Gastroesophageal sphincter (tissue), 4 donors: Measurements from ENCODE around the gene VPS8. TPM values are rescaled to one million over a fixed set of nuclear protein-coding genes. Genes with fewer than 3 reads are reported as not detected.

Source experiments
- ATAC-seq: fragments of 150-250 bp; one replicate; pipeline ENCODE4 v1.9.1; 2016; ENCODE audit warnings: mild to moderate bottlenecking, moderate library complexity
- H3K27ac ChIP-seq, 4 donors: fragments of 200-600 bp; sonication (generic) in 3 of 4; 1 replicate in 3 of 4; 2 replicates in 1 of 4; pipeline ENCODE4 v1.5.1; 2016 to 2019
- H3K27me3 ChIP-seq: fragments of 200-600 bp; sonication (generic); one replicate; pipeline ENCODE4 v1.5.1; 2019
- H3K36me3 ChIP-seq, 2 donors: fragments of 200-600 bp; sonication (generic); one replicate each; pipeline ENCODE4 v1.5.1; 2019; ENCODE audit warnings: control low read depth in 1 of 2
- H3K4me1 ChIP-seq, 3 donors: fragments of 200-600 bp; sonication (generic); 1 replicate in 2 of 3; 2 replicates in 1 of 3; pipeline ENCODE4 v1.5.1; 2016 to 2019; ENCODE audit warnings: control low read depth in 2 of 3
- H3K4me3 ChIP-seq, 2 donors: fragments of 200-600 bp; sonication (generic); one replicate each; pipeline ENCODE4 v1.5.1; 2019; ENCODE audit warnings: mild to moderate bottlenecking in 1 of 2, moderate library complexity in 1 of 2
- H3K9me3 ChIP-seq, 3 donors: fragments of 200-600 bp; sonication (generic); one replicate each; pipeline ENCODE4 v1.5.1; 2017 to 2019; ENCODE audit warnings: control low read depth in 2 of 3
- EP300 ChIP-seq: sonication (generic); formaldehyde crosslinking; IDR thresholded peaks from one replicate; pipeline ENCODE4 v1.6.1; 2017; ENCODE audit warnings: antibody characterized with exemption, mild to moderate bottlenecking
- POLR2A ChIP-seq, 2 donors: fragments of 450-650 bp; IDR thresholded peaks; one replicate each; pipeline ENCODE4 v1.6.1; 2017; ENCODE audit warnings: antibody characterized with exemption in 2 of 2, mild to moderate bottlenecking in 2 of 2, moderate library complexity in 1 of 2
- POLR2AphosphoS5 ChIP-seq: sonication (generic); formaldehyde crosslinking; IDR thresholded peaks from one replicate; pipeline ENCODE4 v1.6.1; 2017; ENCODE audit warnings: antibody characterized with exemption
- WGBS, 2 donors: methylation state at CpG; one replicate each; pipeline ENCODE4 v1.1.5; 2018; ENCODE audit warnings: low coverage in 1 of 2; 5-methylcytosine and 5-hydroxymethylcytosine counted together
- total RNA-seq, 4 donors: library from RNA; depleted of rRNA; stranded (reverse); fragments of >200 nt; gene quantifications; one replicate each; pipeline ENCODE4 v1.1.0, GENCODE V29; 2016
- TF ChIP-seq, protein P1 (sequence below), 4 experiments: fragments of 200-600 bp in 2 of 4; fragments of 450-650 bp in 2 of 4; sonication (generic) in 1 of 4; IDR thresholded peaks; one replicate each; pipeline ENCODE4 v1.5.1; 2017 to 2019; ENCODE audit warnings: antibody characterized with exemption in 4 of 4, mild to moderate bottlenecking in 2 of 4, moderate library complexity in 2 of 4

Gene VPS8
- total RNA-seq, 4 donors from 2014 or later = 27.1 to 72.5 (median 40.8) TPM

DNA sequence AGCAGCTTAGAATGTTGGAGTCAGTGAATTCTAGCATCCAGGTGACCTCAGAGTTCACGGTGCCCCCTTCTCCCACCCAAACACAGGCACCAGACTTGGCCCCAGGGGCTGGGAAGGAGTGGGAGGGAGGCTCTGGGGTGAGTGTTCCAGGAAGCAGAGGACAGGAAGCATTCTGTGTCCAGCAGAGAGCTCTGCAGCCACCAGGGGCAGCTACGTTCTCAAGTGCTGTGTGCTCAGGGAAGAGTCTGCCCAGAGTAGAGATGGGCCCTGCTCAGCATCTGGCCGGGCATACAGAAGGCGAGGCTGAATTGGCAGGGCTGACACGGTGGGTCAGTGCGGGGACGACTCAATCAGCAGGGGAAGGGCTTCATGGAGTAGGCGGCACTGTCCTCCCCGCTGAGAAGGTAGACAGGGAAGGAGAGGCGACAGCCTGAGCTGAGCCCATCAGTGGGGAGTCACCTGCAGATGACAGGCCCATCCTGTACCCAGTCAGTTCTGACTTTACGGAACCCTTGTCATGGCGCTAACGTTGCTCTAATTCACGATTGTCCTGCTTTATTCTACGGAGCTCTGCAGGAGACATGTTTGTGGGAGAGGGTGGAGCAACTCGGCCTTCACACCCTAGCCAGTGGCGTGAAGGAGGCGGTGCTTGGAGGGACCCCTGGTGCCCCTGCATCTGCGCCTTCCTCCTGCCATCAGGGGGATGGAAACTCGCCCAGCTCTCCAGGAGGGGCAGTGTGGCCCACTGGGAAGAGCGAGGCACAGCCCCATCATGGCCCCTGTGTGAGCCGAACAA, 258.7 kb downstream of the VPS8 start:
- H3K4me3 ChIP-seq = no peak overlapping the region
- TF ChIP-seq POLR2A (IDR thresholded peaks at IDR 0.05) (no peak), POLR2AphosphoS5 (no peak), EP300 (no peak)
- TF ChIP-seq, protein P1, sequence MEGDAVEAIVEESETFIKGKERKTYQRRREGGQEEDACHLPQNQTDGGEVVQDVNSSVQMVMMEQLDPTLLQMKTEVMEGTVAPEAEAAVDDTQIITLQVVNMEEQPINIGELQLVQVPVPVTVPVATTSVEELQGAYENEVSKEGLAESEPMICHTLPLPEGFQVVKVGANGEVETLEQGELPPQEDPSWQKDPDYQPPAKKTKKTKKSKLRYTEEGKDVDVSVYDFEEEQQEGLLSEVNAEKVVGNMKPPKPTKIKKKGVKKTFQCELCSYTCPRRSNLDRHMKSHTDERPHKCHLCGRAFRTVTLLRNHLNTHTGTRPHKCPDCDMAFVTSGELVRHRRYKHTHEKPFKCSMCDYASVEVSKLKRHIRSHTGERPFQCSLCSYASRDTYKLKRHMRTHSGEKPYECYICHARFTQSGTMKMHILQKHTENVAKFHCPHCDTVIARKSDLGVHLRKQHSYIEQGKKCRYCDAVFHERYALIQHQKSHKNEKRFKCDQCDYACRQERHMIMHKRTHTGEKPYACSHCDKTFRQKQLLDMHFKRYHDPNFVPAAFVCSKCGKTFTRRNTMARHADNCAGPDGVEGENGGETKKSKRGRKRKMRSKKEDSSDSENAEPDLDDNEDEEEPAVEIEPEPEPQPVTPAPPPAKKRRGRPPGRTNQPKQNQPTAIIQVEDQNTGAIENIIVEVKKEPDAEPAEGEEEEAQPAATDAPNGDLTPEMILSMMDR (IDR thresholded peaks at IDR 0.05) = peak in 3 of 4 experiments; percentile 12 to 38 (median 21)
- no peaks in the 10 kb centered on the region for H3K9me3 ChIP-seq
- H3K27ac ChIP-seq = no peak overlapping the region
- peak; percentile 29 for ATAC-seq
- 59 to 71% methylated on average over 5 to 8 of the region's 22 CpGs for WGBS, 2 donors
- H3K36me3 ChIP-seq = no peaks in the 10 kb centered on the region
- H3K4me1 ChIP-seq = no peaks in the 10 kb centered on the region
- no peaks in the 10 kb centered on the region for H3K27me3 ChIP-seq

DNA sequence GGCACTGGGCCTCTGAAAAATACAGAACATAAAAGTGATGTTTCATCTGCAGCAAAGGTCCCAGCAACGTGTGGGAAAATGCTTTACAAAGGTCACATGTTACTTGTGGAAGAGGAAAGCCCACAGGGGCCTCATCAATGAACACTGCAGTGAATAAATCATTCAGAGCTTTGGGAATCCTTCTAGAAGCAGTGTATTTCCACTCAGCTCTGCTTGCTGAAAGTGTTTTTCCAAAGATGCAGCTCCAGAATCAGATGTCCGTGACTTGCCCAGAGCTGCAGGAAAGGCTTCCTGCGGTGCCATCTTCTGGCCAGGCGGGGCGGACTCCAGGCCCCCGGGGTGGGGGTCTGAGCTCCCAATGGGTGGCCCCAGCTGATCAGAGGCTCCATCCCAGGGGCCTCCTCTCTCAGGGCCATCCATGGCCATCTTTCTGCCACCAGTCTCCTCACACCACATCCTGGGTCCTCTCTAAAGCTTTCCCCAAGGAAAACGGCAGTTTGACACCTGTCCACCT, 259.4 kb downstream of the VPS8 start:
- 28 to 60% methylated on average over 2 to 3 of the region's 7 CpGs for WGBS, 2 donors
- H3K4me3 ChIP-seq = no peak overlapping the region
- H3K4me1 ChIP-seq = no peaks in the 10 kb centered on the region
- no peak overlapping the region for H3K27ac ChIP-seq
- H3K36me3 ChIP-seq = no peaks in the 10 kb centered on the region
- H3K9me3 ChIP-seq = no peaks in the 10 kb centered on the region
- ATAC-seq = no peak
- TF ChIP-seq, protein P1 (IDR thresholded peaks at IDR 0.05) = no peak
- TF ChIP-seq POLR2A (IDR thresholded peaks at IDR 0.05) (no peak), EP300 (no peak)
- H3K27me3 ChIP-seq = no peaks in the 10 kb centered on the region

DNA sequence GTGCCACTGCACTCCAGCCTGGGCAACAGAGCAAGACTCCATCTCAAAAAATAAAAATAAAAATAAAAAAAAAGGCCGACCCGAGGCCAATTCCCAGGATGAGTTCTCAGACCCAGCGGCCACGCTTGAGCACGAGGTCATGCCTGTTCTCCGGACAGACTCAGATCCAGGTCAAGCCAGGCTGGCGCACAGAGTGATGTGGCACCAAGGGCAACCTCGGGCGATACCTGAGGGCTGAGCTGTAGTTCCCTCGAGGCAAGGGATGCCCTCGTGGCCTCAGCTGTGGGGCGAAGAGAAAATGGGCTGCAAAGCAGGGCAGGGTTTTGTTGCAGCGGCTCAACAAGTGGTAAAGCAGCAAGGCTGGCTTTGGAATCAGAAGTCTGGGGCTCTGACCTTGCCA, 263.6 kb downstream of the VPS8 start:
- no peak overlapping the region for H3K27ac ChIP-seq
- peaks cover 0 to 11% of the 10 kb centered on the region in 2 donors for H3K36me3 ChIP-seq
- WGBS, 2 donors = 73 to 93% methylated on average over 2 to 4 of the region's 13 CpGs
- H3K27me3 ChIP-seq = no peaks in the 10 kb centered on the region
- H3K9me3 ChIP-seq = no peaks in the 10 kb centered on the region
- H3K4me1 ChIP-seq = peaks cover 0 to 7% (median 0%) of the 10 kb centered on the region in 3 donors
- TF ChIP-seq POLR2A (IDR thresholded peaks at IDR 0.05) = no peak
- TF ChIP-seq, protein P1 (IDR thresholded peaks at IDR 0.05) = no peak
- TF ChIP-seq EP300 = no peak
- no peak for TF ChIP-seq POLR2AphosphoS5
- H3K4me3 ChIP-seq = no peak overlapping the region
- no peak for ATAC-seq

DNA sequence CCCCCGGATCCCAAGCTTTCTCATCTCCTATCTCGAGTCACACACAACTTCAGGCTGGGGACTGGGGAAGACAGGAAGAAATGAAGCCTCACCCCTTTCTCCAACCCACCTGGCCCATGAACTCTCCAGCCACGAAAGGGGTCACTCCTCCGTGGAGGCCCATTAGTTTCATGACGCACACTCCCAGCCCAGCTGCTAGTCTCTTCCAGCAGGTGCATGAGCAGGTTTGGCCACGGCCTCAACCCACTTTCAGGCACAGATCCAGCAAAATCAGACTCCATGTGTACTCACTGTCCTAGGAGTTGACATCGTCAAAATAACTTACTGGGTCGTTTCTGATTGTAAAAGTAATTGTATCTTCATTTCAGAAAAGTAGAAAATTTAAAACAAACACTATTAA, 264.3 kb downstream of the VPS8 start:
- H3K27me3 ChIP-seq = no peaks in the 10 kb centered on the region
- H3K4me3 ChIP-seq = no peak overlapping the region
- TF ChIP-seq POLR2AphosphoS5 (no peak), POLR2A (IDR thresholded peaks at IDR 0.05) (no peak), EP300 (no peak)
- TF ChIP-seq, protein P1 (IDR thresholded peaks at IDR 0.05) = no peak
- H3K36me3 ChIP-seq = peaks cover 0 to 18% of the 10 kb centered on the region in 2 donors
- 73 to 80% methylated on average over 1 to 2 of the region's 8 CpGs for WGBS, 2 donors
- H3K4me1 ChIP-seq = peaks cover 0 to 7% (median 0%) of the 10 kb centered on the region in 3 donors
- no peak for ATAC-seq
- no peaks in the 10 kb centered on the region for H3K9me3 ChIP-seq
- H3K27ac ChIP-seq = no peak overlapping the region

DNA sequence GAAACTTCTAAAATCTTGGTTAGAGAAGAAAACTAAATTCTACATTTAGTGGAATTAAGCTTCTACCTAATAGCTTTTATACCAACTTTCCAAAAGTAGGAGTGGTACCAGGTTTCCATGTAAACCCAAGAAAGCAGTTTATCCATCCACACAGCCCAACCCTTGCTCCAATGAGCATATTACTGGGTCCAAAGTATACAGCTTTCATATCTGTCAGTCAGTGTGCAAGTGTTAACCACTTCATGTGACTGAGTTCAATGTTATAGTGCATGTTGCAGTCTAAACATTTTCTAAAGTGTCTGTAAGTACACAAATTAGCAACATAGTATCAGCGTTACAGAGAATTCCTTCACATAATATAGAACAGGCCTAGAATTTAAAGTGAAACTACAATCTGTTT, 267.7 kb downstream of the VPS8 start:
- ATAC-seq = no peak
- TF ChIP-seq POLR2AphosphoS5 (no peak), EP300 (no peak), POLR2A (IDR thresholded peaks at IDR 0.05) (no peak)
- TF ChIP-seq, protein P1 (IDR thresholded peaks at IDR 0.05) = no peak
- H3K9me3 ChIP-seq = no peaks in the 10 kb centered on the region
- H3K27me3 ChIP-seq = no peaks in the 10 kb centered on the region
- H3K36me3 ChIP-seq = peaks cover 0 to 39% of the 10 kb centered on the region in 2 donors
- no peak overlapping the region for H3K4me3 ChIP-seq
- H3K27ac ChIP-seq = no peak overlapping the region
- WGBS, 2 donors = 50 to 88% methylated on average over 1 of the region's 1 CpG
- H3K4me1 ChIP-seq = peaks cover 0 to 12% (median 2%) of the 10 kb centered on the region in 3 donors
